K562 (cell line): Measurements from ENCODE around the gene PCK1. TPM values are rescaled to one million over a fixed set of nuclear protein-coding genes. Genes with fewer than 3 reads are reported as not detected.
A peak's percentile ranks its signal among the peaks of the same experiment; 100 is the strongest.

Source experiments
- CBX8 ChIP-seq: fragments of 200-600 bp; sonication (generic); IDR thresholded peaks from 2 replicates; pipeline ENCODE4 v1.6.1; 2012; ENCODE audit warnings: borderline replicate concordance, mixed run types, low read depth, mild to moderate bottlenecking, moderate library complexity, mixed read lengths, low read length, control low read depth, inconsistent platforms; ENCODE audit not compliant: poor library complexity, severe bottlenecking; ENCODE audit errors: extremely low read depth
- E2F3 ChIP-seq: fragments of 250-450 bp; sonication (Bioruptor Pico); IDR thresholded peaks from 2 replicates; pipeline ENCODE4 v1.4.0; 2020; ENCODE audit warnings: mild to moderate bottlenecking
- EGR1 ChIP-seq: fragments of 450-650 bp; conservative IDR thresholded peaks from 2 replicates; pipeline ENCODE4 v1.6.1; 2017; ENCODE audit warnings: mild to moderate bottlenecking
- ETV1 ChIP-seq: fragments of 450-650 bp; conservative IDR thresholded peaks from 2 replicates; pipeline ENCODE4 v1.6.1; 2016; ENCODE audit warnings: missing genetic modification characterization, control low read depth, low read depth, missing compliant biosample characterization
- FOXJ3 ChIP-seq: sonication (generic); formaldehyde crosslinking; IDR thresholded peaks from 2 replicates; pipeline ENCODE4 v1.4.0; 2020; ENCODE audit warnings: mild to moderate bottlenecking, missing genetic modification reagents
- FOXM1 ChIP-seq, 2 experiments: fragments of 450-650 bp in 1 of 2; sonication (generic) in 1 of 2; formaldehyde crosslinking in 1 of 2; IDR thresholded peaks; 2 replicates each; pipeline versions ENCODE4 v1.6.1 to v1.9.0; 2017 to 2022; ENCODE audit warnings: low read depth in 2 of 2, mild to moderate bottlenecking in 2 of 2, missing genetic modification reagents in 1 of 2, moderate library complexity in 1 of 2
- KLF1 ChIP-seq: fragments of 450-650 bp; IDR thresholded peaks from 2 replicates; pipeline ENCODE4 v1.6.1; 2016; ENCODE audit warnings: missing genetic modification characterization, missing compliant biosample characterization
- LCOR ChIP-seq: sonication (generic); formaldehyde crosslinking; IDR thresholded peaks from 2 replicates; pipeline ENCODE4 v1.8.0; 2022; ENCODE audit warnings: mild to moderate bottlenecking, missing genetic modification reagents
- MAZ ChIP-seq, 2 experiments: fragments of 450-650 bp in 1 of 2; sonication (generic) in 1 of 2; formaldehyde crosslinking; IDR thresholded peaks in 1 of 2; conservative IDR thresholded peaks in 1 of 2; 2 replicates each; pipeline versions ENCODE4 v1.4.0 to v1.5.0; 2020; ENCODE audit warnings: mild to moderate bottlenecking in 1 of 2, missing genetic modification reagents in 1 of 2
- MLX ChIP-seq, 2 experiments: fragments of 450-650 bp in 1 of 2; sonication (generic) in 1 of 2; formaldehyde crosslinking; conservative IDR thresholded peaks; 2 replicates each; pipeline versions ENCODE4 v1.4.0 to v1.8.1; 2020 to 2022; ENCODE audit warnings: mild to moderate bottlenecking in 1 of 2, missing genetic modification reagents in 1 of 2
- POLR2A ChIP-seq: fragments of 450-650 bp; conservative IDR thresholded peaks from 2 replicates; pipeline ENCODE4 v1.6.1; 2016
- SP1 ChIP-seq: sonication (generic); formaldehyde crosslinking; IDR thresholded peaks from 2 replicates; pipeline ENCODE4 v1.8.1; 2022; ENCODE audit warnings: mild to moderate bottlenecking, missing genetic modification reagents
- TAF15 ChIP-seq: fragments of 200-400 bp; formaldehyde crosslinking; IDR thresholded peaks from 2 replicates; pipeline ENCODE4 v1.6.1; 2017; ENCODE audit warnings: mild to moderate bottlenecking, low read depth, low read length, moderate library complexity
- YY1 ChIP-seq, 3 experiments: IDR thresholded peaks; 2 replicates each; pipeline ENCODE4 v1.6.1; 2011; ENCODE audit warnings: low read length in 2 of 3, mild to moderate bottlenecking in 2 of 3, moderate library complexity in 2 of 3, borderline replicate concordance in 1 of 3, control low read depth in 1 of 3, low read depth in 1 of 3; ENCODE audit not compliant: insufficient read depth in 3 of 3, insufficient replicate concordance in 2 of 3, control insufficient read depth in 1 of 3, insufficient read length in 1 of 3; ENCODE audit errors: extremely low read depth in 1 of 3
- ZBTB12 ChIP-seq: fragments of 250-450 bp; sonication (Bioruptor Pico); IDR thresholded peaks from 2 replicates; pipeline ENCODE4 v1.4.0; 2020
- ZBTB7A ChIP-seq: IDR thresholded peaks from 2 replicates; pipeline ENCODE4 v1.6.1; 2011; ENCODE audit warnings: low read depth, mild to moderate bottlenecking, low read length, moderate library complexity, borderline replicate concordance; ENCODE audit not compliant: control insufficient read depth
- ZNF224 ChIP-seq: sonication (generic); formaldehyde crosslinking; IDR thresholded peaks from 2 replicates; pipeline ENCODE4 v1.8.0; 2022; ENCODE audit warnings: mild to moderate bottlenecking, missing genetic modification reagents
- ZNF282 ChIP-seq: sonication (generic); formaldehyde crosslinking; IDR thresholded peaks from 2 replicates; pipeline ENCODE4 v1.8.1; 2023; ENCODE audit warnings: missing genetic modification reagents
- ZNF507 ChIP-seq: conservative IDR thresholded peaks from 2 replicates; pipeline ENCODE4 v1.6.1; 2017; ENCODE audit warnings: missing genetic modification characterization, missing compliant biosample characterization
- ZNF830 ChIP-seq: fragments of 250-450 bp; sonication (Bioruptor Pico); IDR thresholded peaks from 2 replicates; pipeline ENCODE4 v1.5.0; 2021; ENCODE audit warnings: mild to moderate bottlenecking
- polyA plus RNA-seq, 8 experiments: library from polyadenylated mRNA; depleted of rRNA in 4 of 8; stranded (reverse) in 5 of 8; unstranded in 3 of 8; fragments of >200 nt; fragmentation: Nextera tagmentation in 2 of 8; fragmentation: Illumina TruSeq in 1 of 8; extraction: Ambion mirVana in 2 of 8; extraction: Trizol in 1 of 8; gene quantifications; 2 replicates each; pipeline versions ENCODE4 v1.2.1 to v1.2.3, GENCODE V29; 2011 to 2014; ENCODE audit warnings: inconsistent platforms in 1 of 8, missing spikeins in 1 of 8
- total RNA-seq, 7 experiments: library from RNA; depleted of rRNA in 6 of 7; stranded (reverse); fragments of >200 nt in 6 of 7; fragmentation: Illumina TruSeq in 2 of 7; extraction: Trizol in 2 of 7; gene quantifications; 2 replicates each; pipeline versions ENCODE4 v1.2.1 to v1.2.3, GENCODE V29; 2011 to 2021; ENCODE audit warnings: low replicate concordance in 1 of 7
- TF ChIP-seq, protein P1 (sequence below): fragments of 200-800 bp; sonication (Bioruptor generic); IDR thresholded peaks from 2 replicates; pipeline ENCODE4 v1.6.1; 2017; ENCODE audit warnings: missing genetic modification characterization, missing compliant biosample characterization

PCK1 gene
- total and polyA plus RNA-seq, 9 of the 15 experiments (the other 6 are each of a cell fraction or from before 2014, with no cell fraction given), result 0.05 to 0.73 (median 0.15) TPM

GRCh38 chr20:57524511-57525176, 36.3 kb upstream of the PCK1 start, which contains the start of gene CTCFL (continued):
- TF ChIP-seq MLX (CRISPR knock-in tag; conservative IDR thresholded peaks at IDR 0.05), result no peak
- TF ChIP-seq SP1 (CRISPR knock-in tag), result 0 out of 2 replicates have a peak, but pooled peaks have one; percentile 27
- TF ChIP-seq ZBTB12 (CRISPR knock-in tag), result no peak
- TF ChIP-seq POLR2A, result peak; percentile 74
- no peak for TF ChIP-seq ZNF507 (tag)
- TF ChIP-seq TAF15, result no peak
- peak in 1 of 3 experiments; percentile 5 for TF ChIP-seq YY1 (IDR thresholded peaks at IDR 0.05; ENCODE audit: borderline replicate concordance in 1 of 3, control insufficient read depth in 1 of 3, extremely low read depth in 1 of 3, insufficient read depth in 3 of 3, insufficient read length in 1 of 3, insufficient replicate concordance in 2 of 3, low read depth in 1 of 3, low read length in 2 of 3)
- peak in 1 of 2 experiments; percentile 66; a peak in 2 of 4 replicates for TF ChIP-seq MAZ (CRISPR knock-in tag; conservative IDR thresholded peaks at IDR 0.05 in 1 of 2, IDR thresholded peaks at IDR 0.05 in 1 of 2)
- TF ChIP-seq KLF1, result no peak
- TF ChIP-seq CBX8, result no peak
- peak; percentile 6; the same call in 1 of the 2 replicates for TF ChIP-seq ZNF830
- 0 out of 2 replicates have a peak, but pooled peaks have one; percentile 36 for TF ChIP-seq ZNF224
- TF ChIP-seq E2F3, result peak; percentile 19; the same call in 1 of the 2 replicates
- TF ChIP-seq ETV1 (tag), result 0 out of 2 replicates have a peak, but pooled peaks have one; percentile 21
- TF ChIP-seq FOXM1 (IDR thresholded peaks at IDR 0.05; ENCODE audit: low read depth), result no peak
- TF ChIP-seq FOXM1 (CRISPR knock-in tag; IDR thresholded peaks at IDR 0.05; ENCODE audit: low read depth), result peak; percentile 68; the same call in 1 of the 2 replicates
- peak; percentile 33; the same call in 1 of the 2 replicates for TF ChIP-seq FOXJ3
- TF ChIP-seq, protein P1, sequence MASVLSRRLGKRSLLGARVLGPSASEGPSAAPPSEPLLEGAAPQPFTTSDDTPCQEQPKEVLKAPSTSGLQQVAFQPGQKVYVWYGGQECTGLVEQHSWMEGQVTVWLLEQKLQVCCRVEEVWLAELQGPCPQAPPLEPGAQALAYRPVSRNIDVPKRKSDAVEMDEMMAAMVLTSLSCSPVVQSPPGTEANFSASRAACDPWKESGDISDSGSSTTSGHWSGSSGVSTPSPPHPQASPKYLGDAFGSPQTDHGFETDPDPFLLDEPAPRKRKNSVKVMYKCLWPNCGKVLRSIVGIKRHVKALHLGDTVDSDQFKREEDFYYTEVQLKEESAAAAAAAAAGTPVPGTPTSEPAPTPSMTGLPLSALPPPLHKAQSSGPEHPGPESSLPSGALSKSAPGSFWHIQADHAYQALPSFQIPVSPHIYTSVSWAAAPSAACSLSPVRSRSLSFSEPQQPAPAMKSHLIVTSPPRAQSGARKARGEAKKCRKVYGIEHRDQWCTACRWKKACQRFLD (CRISPR knock-in tag), result peak; percentile 92
- peak; percentile 86 for TF ChIP-seq LCOR (CRISPR knock-in tag)
- peak; percentile 88 for TF ChIP-seq ZBTB7A
- TF ChIP-seq ZNF282 (CRISPR knock-in tag), result peak; percentile 88; the same call in 1 of the 2 replicates
- TF ChIP-seq EGR1, result peak; percentile 97
